GM19372 (cell line): Measurements from ENCODE around the gene ZNF282.
A peak's percentile ranks its signal among the peaks of the same experiment; 100 is the strongest.
"Not testable (repeated sequence)": the region's sequence is repeated elsewhere in the genome, so short reads cannot be mapped to it uniquely, and the experiment has no call there.

ENCODE experiments used
- ATAC-seq: cut with Tn5 transposase; IDR thresholded peaks from one replicate; pipeline ENCODE4 v1.9.1; 2021; ENCODE audit warnings: mild to moderate bottlenecking, low read depth, moderate library complexity; ENCODE audit not compliant: unreplicated experiment

Gene ZNF282

DNA sequence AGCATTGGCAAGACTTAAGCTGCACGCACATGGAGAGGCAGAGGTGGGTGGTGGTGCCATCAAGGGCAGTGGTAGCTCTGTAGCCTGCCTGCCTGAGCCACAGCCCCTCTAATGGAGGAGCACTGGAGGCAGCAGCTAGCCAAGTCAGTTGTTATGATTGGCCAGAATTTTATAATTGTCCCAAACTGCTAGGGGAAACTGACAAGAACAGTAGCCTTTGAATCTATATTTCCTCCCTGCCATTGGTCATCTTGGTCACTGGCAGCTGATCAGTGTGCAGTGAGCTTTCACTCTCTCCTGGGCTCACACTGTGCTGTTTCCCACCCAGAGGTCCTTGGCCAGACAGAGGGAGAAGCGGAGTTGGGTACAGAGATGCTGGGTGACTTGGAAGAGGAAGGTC lies 57.0 kb downstream of the ZNF282 start:
- ATAC-seq = no peak

DNA sequence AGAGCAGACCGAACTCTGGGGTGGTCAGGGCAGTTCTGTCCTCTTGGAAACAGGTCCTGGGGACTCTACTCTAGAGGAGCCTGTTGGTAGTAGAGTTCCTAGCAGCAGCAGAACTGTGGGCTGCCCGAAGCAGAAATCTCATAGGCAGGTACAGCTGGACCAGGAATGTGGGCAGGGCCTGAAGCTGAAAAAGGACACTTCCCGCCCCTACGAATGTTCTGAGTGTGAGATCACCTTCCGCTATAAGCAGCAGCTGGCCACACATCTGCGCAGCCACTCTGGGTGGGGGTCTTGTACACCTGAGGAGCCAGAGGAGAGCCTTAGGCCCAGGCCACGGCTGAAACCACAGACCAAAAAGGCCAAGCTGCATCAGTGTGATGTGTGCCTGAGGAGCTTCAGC lies 58.3 kb downstream of the ZNF282 start:
- no peak for ATAC-seq

DNA sequence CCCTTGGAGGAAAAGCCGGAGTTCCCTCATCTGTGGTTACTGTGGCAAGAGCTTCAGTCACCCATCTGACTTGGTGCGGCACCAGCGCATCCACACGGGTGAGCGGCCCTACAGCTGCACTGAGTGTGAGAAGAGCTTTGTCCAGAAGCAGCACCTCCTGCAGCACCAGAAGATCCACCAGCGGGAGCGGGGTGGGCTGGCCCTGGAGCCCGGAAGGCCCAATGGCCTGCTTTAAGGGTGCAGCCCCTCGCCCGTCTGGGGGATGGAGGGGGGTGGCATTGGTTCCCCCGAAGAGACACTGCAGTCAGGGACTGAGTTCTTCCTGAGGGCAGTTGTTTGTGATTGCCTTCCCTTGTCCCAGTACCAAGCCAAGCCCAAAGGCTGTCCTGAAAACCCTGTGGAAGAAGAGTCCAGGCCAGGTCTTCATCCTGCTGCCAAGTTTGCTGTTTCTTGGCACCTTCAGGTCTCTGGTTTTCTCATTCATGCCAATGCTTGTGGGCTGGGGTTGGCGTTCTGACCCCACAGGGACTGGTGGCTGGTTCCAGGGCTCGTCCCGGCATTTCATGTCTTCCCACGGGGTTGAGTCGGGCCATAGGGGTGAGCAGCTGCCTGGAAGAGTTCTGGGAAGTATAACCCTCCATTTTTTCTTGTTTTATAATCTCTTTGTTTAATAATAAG lies 59.0 kb downstream of the ZNF282 start:
- no peak for ATAC-seq

DNA sequence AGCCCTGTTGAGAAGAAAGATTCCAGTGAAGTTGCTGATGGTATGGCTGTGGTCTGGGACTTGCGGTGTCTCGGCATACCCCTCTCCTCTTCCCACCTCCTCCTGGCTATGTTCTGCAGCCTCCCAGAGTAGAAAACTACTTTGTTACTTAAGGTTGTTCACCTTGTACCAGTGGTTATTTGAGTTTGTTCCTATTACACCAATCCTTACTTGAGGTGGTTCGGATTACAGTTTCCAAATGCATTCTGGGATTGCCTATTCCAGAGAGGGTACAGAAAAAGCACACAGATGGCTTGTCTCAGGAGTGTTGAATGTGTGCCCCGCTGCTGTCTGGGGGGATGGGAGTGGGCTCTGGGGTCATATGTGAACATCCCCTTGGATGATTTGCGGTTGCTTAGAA lies 59.8 kb downstream of the ZNF282 start:
- no peak for ATAC-seq

DNA sequence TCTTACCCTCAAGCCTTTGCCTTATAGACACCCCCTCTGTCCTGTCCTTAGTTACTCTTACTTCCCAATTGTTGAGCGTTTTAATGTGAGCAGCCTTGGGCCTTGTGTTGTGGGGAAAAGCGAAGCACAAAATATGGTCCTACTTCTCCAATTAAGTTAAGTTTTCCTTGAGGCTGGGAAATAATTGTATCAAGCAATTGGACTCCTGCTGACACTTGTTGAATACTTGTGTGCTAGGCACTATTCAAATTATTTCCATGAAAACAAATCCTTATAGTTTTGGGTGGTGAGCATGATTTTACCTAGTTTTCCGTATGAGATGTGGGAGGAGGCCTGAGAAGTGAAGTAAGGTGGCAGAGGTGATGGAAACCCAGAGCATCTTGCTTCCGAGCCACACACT lies 61.2 kb downstream of the ZNF282 start:
- ATAC-seq = no peak

DNA sequence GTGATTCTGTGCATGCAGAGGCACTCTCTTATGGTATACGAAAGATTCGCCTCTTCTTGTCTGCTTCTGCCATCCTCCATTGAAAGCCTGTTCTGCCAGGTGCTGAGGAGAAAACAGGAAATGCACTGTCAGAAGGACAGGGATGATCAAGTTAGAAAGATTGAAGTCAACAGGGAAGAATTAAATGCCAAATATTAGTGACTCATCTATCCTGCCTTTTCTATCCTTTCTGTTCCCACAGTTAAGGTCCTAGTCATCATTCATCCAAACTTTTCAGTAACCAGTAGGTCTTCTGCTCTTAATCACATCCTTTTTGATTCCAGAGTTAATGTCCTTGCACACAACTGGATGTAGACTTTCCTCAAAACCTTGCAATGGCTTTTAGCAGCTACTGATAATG lies 61.8 kb downstream of the ZNF282 start:
- no peak for ATAC-seq

DNA sequence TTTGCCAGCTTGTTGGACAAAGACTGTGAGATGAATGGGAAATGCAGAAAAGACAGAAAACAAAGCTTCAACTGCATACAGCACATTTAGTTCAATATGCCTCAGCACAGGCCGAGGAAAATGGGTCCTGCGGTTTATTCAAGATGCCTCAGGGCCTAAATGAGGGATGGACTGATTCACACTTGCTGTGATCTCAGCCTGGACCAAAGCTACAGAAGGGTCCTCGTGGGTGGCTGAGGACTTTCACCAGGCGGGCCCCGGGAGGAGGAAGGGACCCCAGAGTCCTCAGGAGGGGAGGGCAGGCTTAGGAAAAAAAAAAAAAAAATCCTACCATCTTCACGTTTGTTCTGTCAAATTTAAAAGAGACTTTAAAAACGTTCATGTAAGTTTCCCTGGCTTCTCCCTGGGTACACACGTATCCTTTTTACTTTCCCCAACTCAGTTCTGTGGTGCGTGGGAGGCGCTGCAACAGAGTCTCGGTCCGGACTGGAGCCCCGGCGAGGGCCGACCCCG lies 66.0 kb downstream of the ZNF282 start:
- peak; percentile 1 for ATAC-seq

DNA sequence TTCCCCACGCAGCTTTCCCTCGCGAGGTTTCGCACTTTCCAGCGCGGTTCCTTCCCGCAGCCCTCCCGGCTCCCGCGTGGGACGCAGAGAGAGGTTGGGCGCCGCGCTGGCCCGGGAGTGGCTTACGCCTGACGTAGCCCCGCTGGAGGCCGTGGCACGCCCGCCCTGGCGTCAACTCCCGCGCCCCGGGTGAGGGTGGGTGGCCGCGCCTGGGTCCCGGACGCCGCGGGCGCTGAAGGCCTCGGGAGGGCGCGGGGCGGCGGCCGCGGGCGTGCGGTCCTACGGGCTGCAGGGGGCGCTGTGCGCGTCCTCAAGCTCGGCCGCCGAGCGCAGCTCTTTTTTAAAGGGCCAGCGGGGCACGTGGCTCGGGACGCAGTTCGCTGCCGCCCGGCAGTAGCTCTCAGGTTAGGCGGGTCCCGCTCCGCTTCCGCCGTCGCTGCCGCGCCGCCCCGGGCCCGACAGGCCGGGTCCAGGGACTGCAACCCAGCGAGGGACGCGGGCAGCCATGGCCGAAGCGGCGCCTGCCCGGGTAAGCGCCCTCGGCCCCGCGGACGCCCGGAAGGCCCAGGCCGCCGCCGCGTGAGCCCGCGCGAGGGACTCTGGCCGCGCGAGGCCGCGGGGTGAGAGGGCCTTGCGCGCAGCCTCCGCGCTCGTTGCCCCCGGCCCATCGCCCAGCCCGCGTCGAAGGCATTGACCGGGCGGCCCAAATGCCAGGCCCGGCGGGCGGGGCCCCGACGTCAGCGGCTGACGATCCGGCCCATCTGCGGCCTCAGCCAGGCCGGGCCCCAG lies 66.7 kb downstream of the ZNF282 start, which contains the start of gene ZNF783:
Gene ZNF783, plus strand, starts transcription at position 368 of the 789 bp plus-strand sequence. Its CDS starts 138 bp downstream, at position 506.
- peak; percentile 82 for ATAC-seq

DNA sequence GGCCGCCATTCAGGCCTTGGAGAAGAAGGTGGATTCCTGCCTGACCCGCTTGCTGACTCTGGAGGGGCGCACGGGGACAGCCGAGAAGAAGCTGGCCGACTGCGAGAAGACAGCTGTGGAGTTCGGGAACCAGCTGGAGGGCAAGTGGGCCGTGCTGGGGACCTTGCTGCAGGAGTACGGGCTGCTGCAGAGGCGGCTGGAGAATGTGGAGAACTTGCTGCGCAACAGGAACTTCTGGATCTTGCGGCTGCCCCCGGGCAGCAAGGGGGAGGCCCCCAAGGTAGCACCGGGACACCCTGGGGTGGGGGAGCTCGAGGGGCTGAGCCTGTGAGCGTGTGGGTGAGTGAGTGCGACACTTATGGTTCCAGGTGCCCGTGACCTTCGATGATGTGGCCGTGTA lies 71.1 kb downstream of the ZNF282 start:
- ATAC-seq = no peak

DNA sequence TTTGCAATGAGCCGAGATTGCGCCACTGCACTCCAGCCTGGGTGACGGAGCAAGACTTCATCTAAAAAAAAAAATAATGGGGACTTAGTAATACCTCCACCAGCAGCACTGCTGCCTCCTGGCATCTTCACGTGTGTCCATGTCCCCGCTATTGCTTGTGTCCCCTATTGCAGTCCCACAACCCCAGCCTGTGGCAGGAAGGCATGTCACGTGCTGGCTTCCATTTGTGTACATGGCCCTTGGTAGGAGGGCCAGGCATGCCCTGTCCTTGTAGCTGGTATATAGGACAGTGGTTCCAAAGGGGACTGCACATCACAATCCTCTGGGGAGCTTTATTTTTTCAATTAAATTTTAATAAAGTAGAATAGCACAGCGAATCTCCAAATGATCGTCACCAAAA lies 72.4 kb downstream of the ZNF282 start:
- no peak for ATAC-seq

DNA sequence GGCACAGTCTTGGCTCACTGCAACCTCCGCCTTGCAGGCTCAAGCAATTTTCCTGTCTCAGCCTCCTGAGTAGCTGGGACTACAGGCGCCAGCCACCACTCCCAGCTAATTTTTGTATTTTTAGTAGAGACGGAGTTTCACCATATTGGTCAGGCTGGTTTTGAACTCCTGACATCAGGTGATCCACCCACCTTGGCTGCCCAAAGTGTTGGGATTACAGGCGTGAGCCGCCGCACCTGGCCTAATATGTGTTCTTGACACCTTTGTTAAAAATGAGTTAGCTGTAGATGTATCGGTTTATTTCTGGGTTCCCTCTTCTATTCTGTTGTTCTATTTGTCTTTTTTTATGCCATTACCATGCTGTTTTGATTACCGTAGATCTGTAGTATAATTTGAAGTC lies 79.1 kb downstream of the ZNF282 start:
- ATAC-seq = not testable (repeated sequence)
